ENCODE measurements around the gene GOLT1B. TPM values are rescaled to one million over a fixed set of nuclear protein-coding genes. Genes with fewer than 3 reads are reported as not detected.

Gene GOLT1B
- total and polyA plus RNA-seq, 12 donors = 12.0 to 25.4 (median 18.8) TPM

DNA sequence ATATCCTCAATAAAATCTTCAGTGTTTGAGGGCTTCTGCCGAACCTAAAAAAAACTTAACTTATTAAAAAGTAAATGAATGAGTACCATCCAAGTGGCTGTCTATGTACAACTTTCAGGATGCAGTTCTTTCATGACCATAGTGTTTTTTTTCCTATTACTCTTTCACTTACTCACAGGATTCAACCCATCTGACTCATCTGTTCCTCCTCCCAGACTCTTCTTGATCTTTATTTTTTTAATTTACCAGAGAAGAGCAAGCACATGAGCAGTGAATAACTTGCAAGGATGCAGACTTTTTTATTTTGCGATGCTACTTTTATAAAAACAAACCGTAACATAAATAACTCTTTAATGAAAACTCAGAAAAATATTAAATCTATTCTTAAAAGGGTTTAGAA lies 24.6 kb upstream of the GOLT1B start:
- peaks cover 0 to 100% (median 57%) of the 10 kb centered on the region in 9 donors for H3K36me3 ChIP-seq
- no peaks in the 10 kb centered on the region for H3K9me3 ChIP-seq
- H3K4me1 ChIP-seq = no peaks in the 10 kb centered on the region
- TF ChIP-seq, protein P1, sequence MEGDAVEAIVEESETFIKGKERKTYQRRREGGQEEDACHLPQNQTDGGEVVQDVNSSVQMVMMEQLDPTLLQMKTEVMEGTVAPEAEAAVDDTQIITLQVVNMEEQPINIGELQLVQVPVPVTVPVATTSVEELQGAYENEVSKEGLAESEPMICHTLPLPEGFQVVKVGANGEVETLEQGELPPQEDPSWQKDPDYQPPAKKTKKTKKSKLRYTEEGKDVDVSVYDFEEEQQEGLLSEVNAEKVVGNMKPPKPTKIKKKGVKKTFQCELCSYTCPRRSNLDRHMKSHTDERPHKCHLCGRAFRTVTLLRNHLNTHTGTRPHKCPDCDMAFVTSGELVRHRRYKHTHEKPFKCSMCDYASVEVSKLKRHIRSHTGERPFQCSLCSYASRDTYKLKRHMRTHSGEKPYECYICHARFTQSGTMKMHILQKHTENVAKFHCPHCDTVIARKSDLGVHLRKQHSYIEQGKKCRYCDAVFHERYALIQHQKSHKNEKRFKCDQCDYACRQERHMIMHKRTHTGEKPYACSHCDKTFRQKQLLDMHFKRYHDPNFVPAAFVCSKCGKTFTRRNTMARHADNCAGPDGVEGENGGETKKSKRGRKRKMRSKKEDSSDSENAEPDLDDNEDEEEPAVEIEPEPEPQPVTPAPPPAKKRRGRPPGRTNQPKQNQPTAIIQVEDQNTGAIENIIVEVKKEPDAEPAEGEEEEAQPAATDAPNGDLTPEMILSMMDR (IDR thresholded peaks at IDR 0.05) = no peak
- H3K27ac ChIP-seq = no peak overlapping the region
- 77 to 95% methylated on average over 3 of the region's 3 CpGs for WGBS, 2 donors
- no peaks in the 10 kb centered on the region for H3K27me3 ChIP-seq
- DNase-seq (no peak), ATAC-seq (no peak)
- intact Hi-C loops (cut with DNase I) = loop anchor here in 2 of 10 donors (5.0 to 10.0 kb wide), 2 partner anchors 370 to 988 kb away; no protein-coding TSS in a partner anchor
- no peak overlapping the region for H3K4me3 ChIP-seq

- TF ChIP-seq, protein P1 (IDR thresholded peaks at IDR 0.05) = no peak
- intact Hi-C loops (cut with DNase I) = loop anchor here in 2 of 10 donors (5.0 to 10.0 kb wide), 2 partner anchors 368 to 986 kb away; no protein-coding TSS in a partner anchor
Observed at GRCh38 chr12:21478756-21479455, 22.7 kb upstream of the GOLT1B start.

GRCh38 chr12:21483531-21483930 lies 18.1 kb upstream of the GOLT1B start:
- no peaks in the 10 kb centered on the region for H3K9me3 ChIP-seq
- no peaks in the 10 kb centered on the region for H3K4me1 ChIP-seq
- WGBS, 2 donors = 71 to 76% methylated on average over 3 of the region's 3 CpGs
- peaks cover 0 to 100% (median 30%) of the 10 kb centered on the region in 9 donors for H3K36me3 ChIP-seq
- intact Hi-C loops (cut with DNase I) = no loop called here
- H3K27ac ChIP-seq = no peak overlapping the region
- TF ChIP-seq, protein P1 (IDR thresholded peaks at IDR 0.05) = no peak
- ATAC-seq (no peak), DNase-seq (no peak)
- no peak overlapping the region for H3K4me3 ChIP-seq
- H3K27me3 ChIP-seq = no peaks in the 10 kb centered on the region

More at GRCh38 chr12:21478756-21479455, 22.7 kb upstream of the GOLT1B start:
- ATAC-seq (no peak), DNase-seq (no peak)
- Histone ChIP-seq H3K4me3 (no peak overlapping the region), H3K36me3 (peaks cover 0 to 100% (median 53%) of the 10 kb centered on the region in 9 donors), H3K9me3 (no peaks in the 10 kb centered on the region), H3K27ac (no peak overlapping the region), H3K4me1 (no peaks in the 10 kb centered on the region), H3K27me3 (no peaks in the 10 kb centered on the region)
- WGBS, 2 donors = 89 to 94% methylated on average over 10 of the region's 10 CpGs

DNA sequence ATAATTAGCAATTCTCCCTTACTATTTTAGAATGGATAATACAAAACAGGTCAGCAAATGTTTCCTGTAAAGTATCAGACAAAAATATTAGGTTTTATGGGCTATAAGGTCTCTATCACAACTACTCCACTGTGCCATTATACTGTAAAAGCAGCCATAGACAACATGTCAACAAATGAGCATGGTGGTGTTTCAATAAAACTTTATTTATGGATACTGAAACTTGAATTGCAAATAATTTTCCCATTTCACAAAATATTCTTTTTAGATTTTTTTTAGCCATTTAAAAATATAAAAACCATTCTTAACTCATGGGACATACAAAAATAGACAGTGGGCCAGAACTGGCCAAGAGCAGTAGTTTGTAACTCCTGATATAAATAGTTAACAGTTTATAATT lies 15.6 kb upstream of the GOLT1B start:
- Histone ChIP-seq H3K36me3 (peaks cover 0 to 100% (median 30%) of the 10 kb centered on the region in 9 donors), H3K27ac (no peak overlapping the region), H3K27me3 (no peaks in the 10 kb centered on the region), H3K4me3 (no peak overlapping the region), H3K9me3 (no peaks in the 10 kb centered on the region), H3K4me1 (no peaks in the 10 kb centered on the region)
- ATAC-seq = no peak
- intact Hi-C loops (cut with DNase I) = loop anchor here in 1 of 10 donors (2.0 kb wide), 1 partner anchor 33 kb away; no protein-coding TSS in a partner anchor
- TF ChIP-seq, protein P1 (IDR thresholded peaks at IDR 0.05) = no peak
- DNase-seq = no peak
